Endodermal cell (in vitro differentiated cells): ENCODE data around the gene RELA. TPM values are rescaled to one million over a fixed set of nuclear protein-coding genes. Genes with fewer than 3 reads are reported as not detected.
A peak's percentile ranks its signal among the peaks of the same experiment; 100 is the strongest.
"Not testable (repeated sequence)": the region's sequence is repeated elsewhere in the genome, so short reads cannot be mapped to it uniquely, and the experiment has no call there.

Experiments
- DNase-seq: peaks from one replicate; pipeline ENCODE4 v3.0.0-alpha.2; 2017
- H3K27ac ChIP-seq: 2 replicates; pipeline ENCODE4 v1.5.1; 2013; ENCODE audit warnings: mild to moderate bottlenecking, low read depth, low read length, moderate library complexity
- H3K27me3 ChIP-seq: 2 replicates; pipeline ENCODE4 v1.6.1; 2013; ENCODE audit warnings: mild to moderate bottlenecking, low read length, moderate library complexity; ENCODE audit not compliant: insufficient read depth, control insufficient read depth, poor library complexity, severe bottlenecking
- H3K36me3 ChIP-seq: 2 replicates; pipeline ENCODE4 v1.7.0; 2013; ENCODE audit warnings: mild to moderate bottlenecking, low read length, moderate library complexity; ENCODE audit not compliant: control insufficient read depth, insufficient read depth
- H3K4me1 ChIP-seq: one replicate; pipeline ENCODE4 v1.7.0; 2013; ENCODE audit warnings: low read length; ENCODE audit not compliant: control insufficient read depth, insufficient read depth
- H3K4me3 ChIP-seq: 2 replicates; pipeline ENCODE4 v1.5.1; 2013; ENCODE audit warnings: mild to moderate bottlenecking, low read length, moderate library complexity
- H3K9ac ChIP-seq: 2 replicates; pipeline ENCODE4 v1.6.1; 2013; ENCODE audit warnings: mild to moderate bottlenecking, low read length, moderate library complexity; ENCODE audit not compliant: poor library complexity, severe bottlenecking; ENCODE audit errors: extremely low read depth
- H3K9me3 ChIP-seq: 2 replicates; pipeline ENCODE4 v1.6.1; 2013; ENCODE audit warnings: mild to moderate bottlenecking, low read length, moderate library complexity; ENCODE audit not compliant: control insufficient read depth
- H3K27ac Mint-ChIP-seq: 2 replicates; pipeline ENCODE4 v1.8.0; 2020; ENCODE audit warnings: mixed read lengths
- H3K27me3 Mint-ChIP-seq: 2 replicates; pipeline ENCODE4 v1.8.0; 2021; ENCODE audit warnings: mild to moderate bottlenecking, mixed read lengths; ENCODE audit not compliant: insufficient read depth
- H3K36me3 Mint-ChIP-seq: 2 replicates; pipeline ENCODE4 v1.8.0; 2020; ENCODE audit warnings: low read depth, mixed read lengths
- H3K4me1 Mint-ChIP-seq: 2 replicates; pipeline ENCODE4 v1.8.0; 2020; ENCODE audit warnings: mixed read lengths
- H3K4me3 Mint-ChIP-seq: 2 replicates; pipeline ENCODE4 v1.8.0; 2020; ENCODE audit warnings: mild to moderate bottlenecking, moderate library complexity, mixed read lengths
- H3K9me3 Mint-ChIP-seq: 2 replicates; pipeline ENCODE4 v1.8.0; 2020; ENCODE audit warnings: mild to moderate bottlenecking, mixed read lengths
- WGBS, 2 experiments: methylation state at CpG; one replicate each; pipeline versions ENCODE4 v1.1.5 to v1.1.7; 2013; ENCODE audit warnings: missing lambda C conversion rate in 2 of 2, mixed read lengths in 1 of 2; ENCODE audit not compliant: insufficient coverage in 1 of 2, insufficient read length in 1 of 2; 5-methylcytosine and 5-hydroxymethylcytosine counted together
- total RNA-seq, 2 donors: library from RNA; stranded (reverse); fragmentation: NEBNext Ultra II Directional in 1 of 2; extraction: Animal tissue kit (Norgen Biotek cat#: 25700) in 1 of 2; gene quantifications; 2 replicates in 1 of 2; 3 replicates in 1 of 2; pipeline ENCODE4 v1.2.1, GENCODE V29; 2021
- TF ChIP-seq, protein P1 (sequence below): fragments of 200-600 bp; sonication (generic); conservative IDR thresholded peaks from 2 replicates; pipeline ENCODE4 v1.5.0; 2021; ENCODE audit warnings: antibody characterized with exemption, mild to moderate bottlenecking

RELA gene
- total RNA-seq, 2 donors from 2014 or later, result 40.2 to 41.1 TPM

DNA sequence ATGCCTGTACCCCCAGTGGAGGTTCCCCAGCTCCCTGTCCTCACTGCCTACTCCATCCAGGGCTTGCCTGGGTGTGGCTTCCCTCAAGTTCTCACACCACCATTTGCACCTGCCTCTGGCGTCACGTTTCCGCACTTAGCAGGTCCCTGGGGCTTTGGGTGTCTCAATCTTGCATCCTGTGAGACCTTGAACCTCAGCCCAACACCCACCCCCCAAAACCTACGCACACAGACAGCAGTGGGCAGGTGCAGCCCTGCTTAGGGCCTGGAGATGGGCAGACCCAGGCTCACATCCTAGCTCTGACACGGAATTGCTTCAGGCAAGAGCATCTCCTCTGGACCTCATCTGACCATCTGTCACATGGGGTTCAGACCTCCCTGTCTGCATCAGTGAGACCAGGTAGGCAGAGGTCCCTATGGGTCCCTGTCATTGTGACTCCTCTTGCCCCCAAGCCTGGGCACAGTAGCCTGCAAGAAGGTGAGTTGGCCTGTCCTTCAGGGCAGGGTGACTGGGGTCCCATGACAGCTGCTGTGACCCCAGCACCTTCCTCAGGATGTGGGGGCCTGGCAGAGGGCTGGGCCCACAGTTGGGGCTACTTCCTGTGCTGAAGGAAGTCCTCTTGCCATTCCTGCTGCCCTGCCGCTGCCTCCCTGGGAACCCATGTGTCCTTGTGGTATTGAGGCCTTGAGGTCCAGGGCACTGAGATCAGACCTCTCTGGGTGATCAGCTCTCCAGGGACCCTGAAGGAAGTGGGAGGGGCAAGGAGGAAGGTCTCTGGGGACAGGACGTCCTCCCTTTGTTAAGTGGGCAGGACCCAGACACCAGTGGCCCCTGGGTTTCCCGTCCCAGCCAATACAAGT, 22.9 kb downstream of the RELA start:
- H3K36me3 Mint-ChIP-seq, result peaks cover 8% of the 10 kb centered on the region
- no peak overlapping the region for H3K4me3 Mint-ChIP-seq
- Histone ChIP-seq H3K4me3 (no peak overlapping the region), H3K36me3 (peaks cover 23% of the 10 kb centered on the region), H3K27ac (no peak overlapping the region), H3K4me1 (no peaks in the 10 kb centered on the region), H3K27me3 (no peaks in the 10 kb centered on the region), H3K9ac (no peak overlapping the region), H3K9me3 (no peaks in the 10 kb centered on the region)
- 83 to 96% methylated on average over 3 to 8 of the region's 8 CpGs for WGBS, 2 experiments
- H3K27me3 Mint-ChIP-seq, result peaks cover 16% of the 10 kb centered on the region
- H3K4me1 Mint-ChIP-seq, result peaks cover 19% of the 10 kb centered on the region
- H3K27ac Mint-ChIP-seq, result no peak overlapping the region
- no peaks in the 10 kb centered on the region for H3K9me3 Mint-ChIP-seq
- TF ChIP-seq, protein P1, sequence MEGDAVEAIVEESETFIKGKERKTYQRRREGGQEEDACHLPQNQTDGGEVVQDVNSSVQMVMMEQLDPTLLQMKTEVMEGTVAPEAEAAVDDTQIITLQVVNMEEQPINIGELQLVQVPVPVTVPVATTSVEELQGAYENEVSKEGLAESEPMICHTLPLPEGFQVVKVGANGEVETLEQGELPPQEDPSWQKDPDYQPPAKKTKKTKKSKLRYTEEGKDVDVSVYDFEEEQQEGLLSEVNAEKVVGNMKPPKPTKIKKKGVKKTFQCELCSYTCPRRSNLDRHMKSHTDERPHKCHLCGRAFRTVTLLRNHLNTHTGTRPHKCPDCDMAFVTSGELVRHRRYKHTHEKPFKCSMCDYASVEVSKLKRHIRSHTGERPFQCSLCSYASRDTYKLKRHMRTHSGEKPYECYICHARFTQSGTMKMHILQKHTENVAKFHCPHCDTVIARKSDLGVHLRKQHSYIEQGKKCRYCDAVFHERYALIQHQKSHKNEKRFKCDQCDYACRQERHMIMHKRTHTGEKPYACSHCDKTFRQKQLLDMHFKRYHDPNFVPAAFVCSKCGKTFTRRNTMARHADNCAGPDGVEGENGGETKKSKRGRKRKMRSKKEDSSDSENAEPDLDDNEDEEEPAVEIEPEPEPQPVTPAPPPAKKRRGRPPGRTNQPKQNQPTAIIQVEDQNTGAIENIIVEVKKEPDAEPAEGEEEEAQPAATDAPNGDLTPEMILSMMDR, result no peak
- DNase-seq, result no peak

DNA sequence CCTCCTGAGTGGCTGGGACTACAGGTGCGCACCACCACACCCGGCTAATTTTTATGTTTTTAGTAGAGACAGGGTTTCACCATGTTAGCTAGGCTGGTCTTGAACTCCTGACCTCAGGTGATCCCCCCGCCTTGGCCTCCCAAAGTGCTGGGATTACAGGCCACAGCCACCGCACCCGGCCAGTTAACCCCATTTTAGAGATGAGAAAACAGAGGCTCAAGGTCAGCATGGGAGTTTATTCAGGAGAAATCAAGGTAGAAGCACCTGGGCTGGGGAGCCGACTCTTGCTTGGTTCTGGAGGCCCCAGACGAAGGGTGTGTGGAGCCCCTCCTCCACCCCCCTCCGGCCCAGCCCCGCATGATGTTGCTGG, 23.5 kb downstream of the RELA start:
- peaks cover 29% of the 10 kb centered on the region for H3K36me3 ChIP-seq
- peak overlapping the region; percentile 83 for H3K4me3 ChIP-seq
- not testable (repeated sequence) for H3K27ac Mint-ChIP-seq, H3K27me3 ChIP-seq, H3K9me3 ChIP-seq, H3K4me1 ChIP-seq, H3K9ac ChIP-seq, DNase-seq, H3K9me3 Mint-ChIP-seq, H3K27ac ChIP-seq
- 94 to 100% methylated on average over 5 to 9 of the region's 9 CpGs for WGBS, 2 experiments
- peaks cover 19% of the 10 kb centered on the region for H3K4me1 Mint-ChIP-seq
- peaks cover 10% of the 10 kb centered on the region for H3K36me3 Mint-ChIP-seq
- peaks cover 14% of the 10 kb centered on the region for H3K27me3 Mint-ChIP-seq
- H3K4me3 Mint-ChIP-seq, result peak overlapping the region; percentile 67

DNA sequence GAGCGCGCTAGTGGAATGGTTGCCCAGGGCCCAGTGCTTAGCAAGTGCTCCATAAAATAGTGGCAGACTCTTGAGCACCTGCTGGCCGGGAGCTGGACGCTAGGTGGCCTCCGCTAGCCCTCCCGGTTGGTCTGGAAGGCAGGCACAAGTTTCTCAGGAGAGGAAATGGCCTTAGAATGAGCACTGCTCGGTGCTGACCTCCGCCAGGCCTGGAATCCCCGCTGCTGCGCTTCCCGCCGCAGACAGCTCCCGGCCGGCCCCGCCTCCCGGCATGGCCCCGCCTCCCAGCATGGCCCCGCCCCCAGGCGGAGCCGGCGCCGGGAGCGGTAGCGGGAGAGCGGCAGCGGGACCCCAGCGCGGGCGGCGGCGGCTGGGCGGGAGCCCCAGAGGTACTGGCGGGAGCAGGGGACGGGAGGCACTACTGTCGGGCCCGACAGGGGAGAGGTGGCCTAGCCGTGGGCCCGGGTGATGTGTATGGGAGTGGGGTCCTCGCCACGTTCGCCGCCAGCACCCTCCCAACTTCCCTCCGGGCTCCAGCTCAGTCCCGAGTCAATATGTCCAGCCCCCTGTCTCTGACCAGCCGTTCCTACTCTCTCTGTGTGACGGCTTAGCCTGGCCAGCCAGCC, 24.8 kb downstream of the RELA start, which contains the start of gene SIPA1:
Gene SIPA1 (plus strand): TSS at position 308 of the 626 bp plus-strand sequence. CDS start 2,821 bp downstream, outside the sequence.
- Histone ChIP-seq H3K27ac (peak within 1 kb of the TSS; percentile 55), H3K4me3 (peak within 1 kb of the TSS; percentile 83), H3K4me1 (no peaks in the 10 kb centered on the region), H3K9me3 (no peaks in the 10 kb centered on the region), H3K27me3 (no peaks in the 10 kb centered on the region), H3K9ac (peak within 1 kb of the TSS; percentile 68), H3K36me3 (peaks cover 31% of the 10 kb centered on the region)
- DNase-seq, result peak; percentile 97
- Mint-ChIP-seq H3K9me3 (no peaks in the 10 kb centered on the region), H3K27ac (peak within 1 kb of the TSS; percentile 86), H3K4me1 (peaks cover 16% of the 10 kb centered on the region), H3K36me3 (peaks cover 14% of the 10 kb centered on the region), H3K27me3 (peaks cover 5% of the 10 kb centered on the region), H3K4me3 (peak within 1 kb of the TSS; percentile 67)
- TF ChIP-seq, protein P1, result peak; percentile 66
- WGBS, 2 experiments, result 6 to 18% methylated on average over 11 to 41 of the region's 46 CpGs
